ENCODE measurements around the gene RBP3. TPM values are rescaled to one million over a fixed set of nuclear protein-coding genes. Genes with fewer than 3 reads are reported as not detected.

RBP3 gene
- total RNA-seq: not detected in 2 replicates
- polyA plus RNA-seq (2012): not detected

DNA sequence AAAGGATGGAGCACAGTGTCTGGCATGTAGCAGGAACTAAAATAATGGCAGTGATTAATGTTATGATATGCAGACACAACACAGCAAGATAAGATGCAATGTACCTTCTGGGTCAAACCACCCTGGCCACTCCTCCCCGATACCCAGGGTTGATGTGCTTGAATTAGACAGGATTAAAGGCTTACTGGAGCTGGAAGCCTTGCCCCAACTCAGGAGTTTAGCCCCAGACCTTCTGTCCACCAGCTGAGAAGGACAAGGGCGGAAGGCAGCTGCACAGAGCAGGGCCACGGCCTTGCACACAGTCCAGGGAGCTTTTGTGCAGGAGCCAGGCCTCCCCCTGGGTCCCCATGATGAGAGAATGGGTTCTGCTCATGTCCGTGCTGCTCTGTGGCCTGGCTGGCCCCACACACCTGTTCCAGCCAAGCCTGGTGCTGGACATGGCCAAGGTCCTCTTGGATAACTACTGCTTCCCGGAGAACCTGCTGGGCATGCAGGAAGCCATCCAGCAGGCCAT lies at the start of gene RBP3:
Gene RBP3, plus strand, starts transcription at position 226 of the 514 bp plus-strand sequence. Its CDS starts 122 bp downstream, at position 348.
- no peak for DNase-seq (ENCODE audit: low read depth)

DNA sequence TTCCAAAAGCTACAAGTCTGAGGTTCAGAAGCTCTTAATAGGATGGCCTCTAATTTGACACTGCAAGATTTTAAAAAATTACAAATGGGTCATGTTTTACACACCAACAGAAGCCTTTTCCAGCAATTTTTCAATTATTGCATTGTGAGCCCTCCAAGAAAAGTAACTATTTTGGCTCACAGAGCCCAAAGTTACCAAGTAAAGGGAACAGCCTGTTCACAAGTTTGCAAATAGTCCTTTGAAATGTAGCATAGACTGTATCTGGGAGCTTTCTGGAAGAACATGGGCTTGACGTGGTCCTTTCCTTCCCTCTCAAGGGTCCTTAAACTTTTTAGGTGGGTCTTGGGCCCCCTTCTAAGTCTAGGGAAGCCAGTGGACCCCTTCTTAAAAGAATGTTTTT lies 49.4 kb upstream of the RBP3 start:
- DNase-seq (ENCODE audit: low read depth): no peak

DNA sequence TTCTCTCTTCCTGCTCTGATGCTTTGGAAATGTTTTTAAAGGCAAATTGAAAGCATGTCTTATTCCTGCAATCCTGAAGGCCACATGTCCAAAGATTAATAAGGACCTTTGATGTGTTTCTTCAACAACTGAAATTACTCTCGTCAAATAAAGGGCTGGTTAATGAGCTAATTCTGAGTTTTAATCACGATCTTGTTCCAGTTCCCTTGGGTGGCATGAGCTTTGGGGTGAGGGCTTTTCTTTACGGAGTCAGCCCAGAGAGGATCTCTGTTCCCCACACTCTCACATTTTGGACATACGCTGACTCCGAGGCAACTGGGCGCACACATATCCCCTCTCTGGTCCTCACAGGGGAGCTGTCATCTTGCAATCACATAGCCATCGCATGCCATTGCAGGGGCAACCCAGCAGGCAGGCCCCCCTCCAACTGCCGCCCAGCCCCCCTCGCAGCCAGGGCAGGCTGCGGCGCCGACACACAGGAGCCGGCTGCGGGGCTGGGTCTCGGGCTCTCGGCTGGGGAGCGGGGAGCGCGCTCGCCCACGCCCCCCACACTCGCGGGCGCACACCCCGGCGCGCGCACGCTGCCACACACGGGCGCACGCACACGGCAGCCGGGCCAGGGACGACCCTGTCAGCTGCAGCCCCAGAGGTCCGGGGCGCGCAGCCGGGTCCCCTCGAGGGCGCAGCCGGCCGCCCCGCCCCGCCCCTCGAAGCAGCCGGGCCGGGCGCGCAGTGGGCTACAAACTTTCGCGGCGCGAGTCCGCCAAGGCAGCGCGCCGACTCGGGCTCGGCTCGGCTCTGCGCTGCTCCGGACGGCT lies 48.3 kb upstream of the RBP3 start, which contains the start of gene GDF10:
Gene GDF10, plus strand, starts transcription at position 587 of the 818 bp plus-strand sequence. CDS start 455 bp downstream, outside the sequence.
- DNase-seq (ENCODE audit: low read depth): no peak

DNA sequence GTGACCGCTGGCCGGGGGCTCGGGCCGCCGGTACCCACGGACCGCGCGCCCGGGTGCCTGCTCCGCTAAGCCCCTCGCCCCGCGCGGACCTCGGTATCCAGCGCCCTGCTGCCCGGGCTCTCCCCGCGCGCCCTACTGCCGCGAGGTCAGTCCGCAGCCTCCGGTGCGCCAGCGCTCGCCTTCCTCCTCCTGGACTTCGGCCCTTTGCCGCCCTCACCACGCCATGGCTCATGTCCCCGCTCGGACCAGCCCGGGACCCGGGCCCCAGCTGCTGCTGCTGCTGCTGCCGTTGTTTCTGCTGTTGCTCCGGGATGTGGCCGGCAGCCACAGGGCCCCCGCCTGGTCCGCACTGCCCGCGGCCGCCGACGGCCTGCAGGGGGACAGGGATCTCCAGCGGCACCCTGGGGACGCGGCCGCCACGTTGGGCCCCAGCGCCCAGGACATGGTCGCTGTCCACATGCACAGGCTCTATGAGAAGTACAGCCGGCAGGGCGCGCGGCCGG lies 47.7 kb upstream of the RBP3 start:
- no peak for DNase-seq (ENCODE audit: low read depth)

DNA sequence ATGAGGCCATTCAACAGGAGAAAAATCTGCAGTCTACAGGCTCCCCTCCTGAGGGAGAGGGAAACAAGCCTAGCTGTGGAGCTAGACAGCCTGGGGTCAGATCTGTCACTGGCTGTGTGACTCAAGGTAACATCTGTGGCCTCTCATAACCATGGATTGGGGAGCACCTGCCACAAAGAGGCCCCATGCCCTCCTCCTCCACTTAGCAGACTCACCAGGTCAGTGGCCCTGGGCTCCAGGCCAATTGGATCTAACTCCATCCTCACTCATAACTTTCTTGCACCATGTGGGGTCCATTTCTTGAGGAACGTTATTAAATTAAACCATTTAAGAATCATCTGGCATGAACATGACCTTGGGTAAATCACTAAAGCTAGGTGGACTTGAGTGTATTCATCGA lies 46.3 kb upstream of the RBP3 start:
- no peak for DNase-seq (ENCODE audit: low read depth)

DNA sequence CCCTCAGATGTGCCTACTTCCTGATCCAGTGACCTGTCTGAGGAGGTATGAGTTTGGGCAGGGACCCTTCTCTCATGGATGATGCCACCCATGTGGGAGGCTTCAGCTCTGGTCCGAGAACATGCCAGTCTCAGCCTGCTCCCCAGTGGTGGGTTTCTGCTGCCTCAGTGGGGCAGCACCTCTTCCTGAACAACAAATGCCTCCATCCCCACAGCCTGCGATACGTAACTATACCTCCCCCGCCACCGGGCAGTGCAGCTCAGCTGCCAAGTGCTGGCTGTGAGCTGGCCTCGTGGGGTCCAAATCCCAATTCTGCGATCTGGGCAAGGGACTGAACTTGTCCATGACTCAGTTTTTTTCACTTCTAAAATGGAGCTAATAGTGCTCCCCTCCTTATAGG lies 45.1 kb upstream of the RBP3 start:
- DNase-seq (ENCODE audit: low read depth): no peak

DNA sequence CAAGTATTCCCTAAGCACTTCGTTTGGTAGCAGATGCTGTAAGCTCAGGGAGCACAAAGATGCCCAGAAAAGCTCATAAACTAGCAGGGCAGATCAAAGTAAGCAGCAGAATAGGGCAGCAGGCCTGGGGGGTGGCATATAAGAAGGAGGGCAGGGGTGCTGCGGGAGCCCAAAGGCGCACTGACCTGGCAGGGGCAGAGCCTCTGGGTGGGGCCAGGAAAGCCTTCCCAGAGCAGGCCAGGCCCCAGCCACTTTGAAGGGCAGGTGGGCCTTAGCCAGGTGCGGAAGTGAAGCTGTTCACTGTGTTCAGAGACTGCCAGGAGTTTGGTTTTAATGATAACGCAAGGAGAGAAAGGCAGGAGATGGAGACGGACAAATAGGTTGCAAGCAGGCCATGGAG lies 44.3 kb upstream of the RBP3 start:
- DNase-seq (ENCODE audit: low read depth): no peak

DNA sequence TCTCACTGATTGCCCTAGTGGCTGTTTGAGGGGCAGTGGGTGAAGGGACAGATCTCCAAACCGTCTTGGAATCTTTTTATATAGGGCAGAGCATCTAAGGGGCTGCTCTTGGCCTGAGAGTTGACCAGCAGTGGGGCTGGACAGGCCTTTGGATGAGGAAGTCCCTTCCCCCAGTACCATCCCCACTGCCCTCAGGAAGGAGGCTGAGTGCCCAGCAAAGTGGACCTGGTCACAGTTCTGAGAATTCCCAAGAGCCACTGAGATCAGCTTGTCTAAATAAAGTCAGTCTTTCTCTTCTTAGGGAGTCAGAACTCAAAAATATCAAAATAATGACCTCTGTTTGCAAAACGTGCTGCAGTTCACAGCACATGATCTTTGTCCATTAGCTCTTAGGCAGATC lies 42.6 kb upstream of the RBP3 start:
- DNase-seq (ENCODE audit: low read depth): no peak

DNA sequence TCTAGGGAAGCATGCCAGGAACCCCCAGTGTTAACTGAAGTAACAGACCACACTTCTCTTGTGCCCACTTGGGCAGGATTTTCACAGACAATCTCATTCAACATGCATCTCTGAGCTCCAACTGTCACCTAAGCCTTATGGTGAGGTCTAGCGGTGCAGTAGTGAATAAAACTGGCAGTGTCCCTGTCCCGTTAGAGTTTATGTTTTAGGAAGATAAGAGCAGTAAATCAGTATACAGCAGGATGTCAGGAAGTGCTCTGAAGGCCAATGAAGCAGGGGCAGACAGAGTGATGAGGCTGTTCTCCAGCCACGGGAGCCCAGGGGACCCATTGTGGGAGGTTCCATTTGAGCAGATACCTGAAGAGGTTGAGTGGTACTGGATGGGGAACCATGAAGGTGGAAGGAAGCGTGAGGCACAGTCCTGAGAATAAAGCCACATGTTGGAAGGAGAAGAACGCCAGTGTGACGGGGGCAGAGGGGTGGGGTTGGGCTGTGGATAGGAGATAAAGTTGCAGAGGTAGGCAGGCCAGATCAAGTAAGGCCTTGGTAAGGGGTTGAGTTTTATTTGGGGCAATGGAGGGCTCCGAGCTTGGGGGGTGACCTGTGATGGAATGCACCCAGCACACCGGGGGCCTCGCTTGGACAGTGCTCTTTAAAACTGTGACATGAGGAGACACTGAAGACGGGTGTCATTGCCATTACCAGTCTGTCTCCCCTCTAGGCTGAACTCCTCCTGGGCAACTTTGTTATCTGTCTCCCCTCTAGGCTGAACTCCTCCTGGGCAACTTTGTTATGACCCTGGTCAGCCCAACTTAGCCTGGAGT lies 41.6 kb upstream of the RBP3 start:
- DNase-seq (ENCODE audit: low read depth): no peak

DNA sequence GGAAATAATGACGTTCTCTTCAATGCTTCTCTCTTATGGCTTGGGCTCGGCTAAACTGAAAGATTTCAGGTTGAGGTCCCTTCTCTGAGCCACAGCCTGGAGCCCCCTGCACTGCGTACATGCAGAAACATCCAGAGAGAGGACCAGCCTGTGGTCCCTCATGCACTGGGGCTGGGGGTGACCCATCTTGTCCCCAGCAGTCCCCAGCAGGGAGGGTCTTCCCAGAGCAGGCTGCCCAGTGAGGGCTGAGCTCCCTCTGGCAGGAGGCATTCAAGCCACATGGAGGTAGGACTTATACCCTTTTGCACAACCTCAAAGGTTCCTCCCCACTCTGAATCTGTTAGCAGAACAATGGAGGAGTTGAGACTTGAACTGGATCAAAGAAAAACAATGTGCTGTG lies 40.8 kb upstream of the RBP3 start:
- DNase-seq (ENCODE audit: low read depth): no peak

DNA sequence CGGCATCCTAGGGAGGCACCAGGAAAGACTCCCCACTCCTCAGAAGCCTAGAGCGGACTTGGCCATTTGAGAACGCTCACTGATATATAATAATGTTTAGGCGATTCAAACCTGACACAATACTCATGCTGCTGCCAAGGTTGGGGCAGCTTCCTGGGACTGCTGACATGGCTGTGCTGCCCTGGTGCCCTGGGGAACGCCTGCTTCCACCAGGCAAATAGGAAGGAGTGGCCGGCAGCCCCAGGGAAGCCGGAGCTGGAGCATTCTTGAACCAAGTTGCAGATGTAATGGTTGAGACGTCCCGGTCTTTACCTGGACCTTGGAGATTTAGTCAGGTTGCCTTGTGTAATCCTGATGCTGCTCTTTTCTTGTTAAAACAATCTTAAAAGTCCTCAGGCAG lies 39.4 kb upstream of the RBP3 start:
- no peak for DNase-seq (ENCODE audit: low read depth)

DNA sequence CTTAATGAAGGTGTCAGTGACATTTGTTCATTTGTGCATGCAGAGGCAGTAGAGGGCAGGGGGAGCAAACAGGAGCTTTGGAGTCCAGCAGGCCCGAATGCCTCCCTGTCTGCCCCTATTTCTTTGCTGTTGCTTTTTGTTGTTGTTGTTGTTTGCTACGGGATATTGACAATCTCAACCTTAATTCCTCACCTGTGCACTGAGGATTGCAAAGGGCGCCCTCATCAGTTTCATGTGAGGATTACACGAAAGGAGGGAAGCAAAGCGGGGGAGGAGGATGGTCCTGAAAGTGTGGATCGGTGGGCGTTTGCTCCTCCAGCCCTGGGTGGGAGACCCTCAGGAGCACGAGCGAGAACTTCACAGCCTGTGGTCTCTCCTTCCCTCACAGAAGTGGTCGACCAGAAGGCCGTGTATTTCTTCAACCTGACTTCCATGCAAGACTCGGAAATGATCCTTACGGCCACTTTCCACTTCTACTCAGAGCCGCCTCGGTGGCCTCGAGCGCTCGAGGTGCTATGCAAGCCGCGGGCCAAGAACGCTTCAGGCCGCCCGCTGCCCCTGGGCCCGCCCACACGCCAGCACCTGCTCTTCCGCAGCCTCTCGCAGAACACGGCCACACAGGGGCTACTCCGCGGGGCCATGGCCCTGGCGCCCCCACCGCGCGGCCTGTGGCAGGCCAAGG lies 38.6 kb upstream of the RBP3 start:
- DNase-seq (ENCODE audit: low read depth): no peak

DNA sequence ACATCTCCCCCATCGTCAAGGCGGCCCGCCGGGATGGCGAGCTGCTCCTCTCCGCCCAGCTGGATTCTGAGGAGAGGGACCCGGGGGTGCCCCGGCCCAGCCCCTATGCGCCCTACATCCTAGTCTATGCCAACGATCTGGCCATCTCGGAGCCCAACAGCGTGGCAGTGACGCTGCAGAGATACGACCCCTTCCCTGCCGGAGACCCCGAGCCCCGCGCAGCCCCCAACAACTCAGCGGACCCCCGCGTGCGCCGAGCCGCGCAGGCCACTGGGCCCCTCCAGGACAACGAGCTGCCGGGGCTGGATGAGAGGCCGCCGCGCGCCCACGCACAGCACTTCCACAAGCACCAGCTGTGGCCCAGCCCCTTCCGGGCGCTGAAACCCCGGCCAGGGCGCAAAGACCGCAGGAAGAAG lies 38.1 kb upstream of the RBP3 start:
- no peak for DNase-seq (ENCODE audit: low read depth)

DNA sequence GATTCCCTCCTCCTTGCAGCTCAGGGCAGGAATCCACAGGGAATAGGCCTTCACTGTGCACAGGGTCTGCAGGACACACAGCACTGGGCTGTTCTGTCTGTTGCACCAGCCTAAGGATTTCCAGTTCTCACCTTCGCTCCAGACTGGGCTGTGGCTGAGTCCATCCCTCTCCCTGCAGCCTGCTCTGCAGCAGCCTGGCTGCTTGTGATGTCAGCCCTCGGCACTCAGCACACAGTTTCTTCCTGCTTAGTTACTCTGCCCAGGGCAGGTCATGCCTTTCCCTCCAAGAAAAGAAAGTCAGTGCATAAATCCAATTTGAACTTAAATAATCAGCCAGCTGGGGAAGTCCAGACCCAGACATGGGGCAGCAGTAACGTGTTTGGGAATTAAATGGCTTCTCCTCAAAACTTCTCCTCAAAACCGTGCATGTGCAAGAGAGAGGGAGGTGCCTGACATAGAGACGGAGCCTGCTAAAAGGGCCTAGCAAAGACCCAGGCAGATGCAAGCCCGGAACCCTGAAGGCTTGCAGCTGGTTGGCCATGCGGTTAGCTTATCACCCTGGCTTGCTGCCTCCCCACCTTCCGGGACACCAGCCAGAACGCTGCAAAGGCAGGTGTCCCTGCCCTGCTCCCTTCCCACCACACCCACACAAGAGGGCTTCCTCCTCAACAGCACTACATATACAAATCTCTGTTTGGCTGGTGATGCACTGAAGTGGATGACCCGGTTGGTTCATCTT lies 36.8 kb upstream of the RBP3 start:
- DNase-seq (ENCODE audit: low read depth): no peak

DNA sequence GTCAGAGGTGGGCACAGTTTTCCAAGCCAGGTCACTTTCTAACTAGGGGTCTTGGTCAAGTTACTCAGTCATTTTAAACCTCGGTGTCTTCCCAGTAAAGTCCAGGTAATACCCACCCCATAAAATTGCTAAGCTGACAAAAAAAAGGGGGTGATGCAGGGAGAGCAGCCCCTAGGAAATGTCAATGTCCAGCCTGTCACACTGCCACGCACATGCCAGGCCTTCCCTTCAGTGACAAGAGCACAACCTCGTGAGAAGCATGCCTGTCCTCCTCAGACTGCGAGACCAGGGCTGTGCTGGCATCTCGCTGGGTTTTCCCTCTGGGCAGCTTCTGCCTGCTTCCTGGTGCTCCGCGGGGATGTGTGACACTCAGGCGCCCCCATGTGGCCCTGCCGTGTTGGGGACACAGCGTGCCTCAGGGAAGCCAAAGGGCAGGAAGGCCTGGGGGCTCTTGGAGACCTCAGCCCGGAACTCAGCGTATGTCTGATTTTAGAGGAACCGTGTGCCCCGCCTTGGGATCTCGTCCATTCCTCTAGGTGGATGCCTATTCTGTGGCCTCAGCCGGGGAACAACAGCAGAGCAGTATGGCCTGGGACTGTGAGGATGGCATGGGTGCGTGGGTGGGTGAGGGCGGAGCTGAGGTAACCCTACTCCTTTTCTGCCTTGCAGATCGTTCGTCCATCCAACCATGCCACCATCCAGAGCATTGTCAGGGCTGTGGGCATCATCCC lies 36.1 kb upstream of the RBP3 start:
- peak; percentile 58 for DNase-seq (ENCODE audit: low read depth)

DNA sequence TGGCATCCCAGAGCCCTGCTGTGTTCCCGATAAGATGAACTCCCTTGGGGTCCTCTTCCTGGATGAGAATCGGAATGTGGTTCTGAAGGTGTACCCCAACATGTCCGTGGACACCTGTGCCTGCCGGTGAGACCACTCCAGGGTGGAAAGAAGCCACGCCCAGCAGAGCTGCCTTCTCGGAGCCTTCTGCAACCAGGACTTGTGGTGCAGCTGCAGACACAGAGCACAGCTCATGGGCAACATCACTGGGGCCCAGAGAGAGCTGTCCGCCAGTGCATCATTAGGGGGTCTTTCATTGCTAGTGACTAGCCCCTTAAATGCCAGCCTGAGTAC lies 35.5 kb upstream of the RBP3 start:
- no peak for DNase-seq (ENCODE audit: low read depth)

DNA sequence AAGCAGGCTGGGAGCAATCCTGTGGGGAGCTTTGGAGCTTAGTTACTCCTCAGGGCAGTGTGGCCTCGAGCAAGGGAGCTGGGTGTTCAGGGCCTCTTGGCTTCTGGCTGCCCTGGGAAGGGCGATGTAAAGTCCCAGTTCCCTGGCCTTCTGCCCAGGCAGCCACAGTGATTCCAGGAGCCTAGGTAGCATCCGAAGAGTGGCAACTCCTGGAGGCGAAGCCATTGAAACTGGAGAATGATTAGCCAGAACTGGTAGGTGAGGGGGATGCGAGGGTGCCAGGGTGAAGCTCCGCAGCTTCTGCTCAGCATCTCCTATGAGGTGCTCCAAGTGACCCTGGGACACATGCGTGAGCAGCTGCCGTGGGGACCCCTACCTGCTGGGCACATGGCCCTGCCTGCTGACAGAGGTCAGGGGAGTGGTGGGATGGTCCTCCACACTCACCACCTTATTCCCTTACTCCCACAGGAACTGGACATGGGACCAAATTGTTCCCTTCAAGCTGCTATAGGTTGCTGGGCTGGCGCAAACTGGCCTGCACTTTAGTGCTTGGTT lies 33.7 kb upstream of the RBP3 start:
- DNase-seq (ENCODE audit: low read depth): no peak

DNA sequence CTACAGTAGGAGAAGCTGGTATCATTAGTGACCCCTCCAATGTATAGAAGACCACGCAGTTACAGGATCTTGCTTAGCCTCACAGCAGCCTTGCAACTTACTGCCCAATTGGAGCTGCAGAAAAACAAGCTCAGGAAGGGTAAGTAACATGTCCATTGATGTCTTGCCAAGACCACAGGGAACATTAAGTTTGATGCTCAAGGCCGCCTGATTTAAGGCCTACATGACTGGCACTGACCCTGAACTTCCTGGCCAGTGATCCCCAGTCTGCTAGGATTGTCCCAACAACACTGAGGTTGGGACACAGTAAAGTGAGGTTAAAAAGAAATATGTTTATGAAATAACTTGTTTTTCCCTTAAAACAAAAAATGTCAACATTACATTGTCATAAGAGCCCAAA lies 32.7 kb upstream of the RBP3 start:
- no peak for DNase-seq (ENCODE audit: low read depth)

DNA sequence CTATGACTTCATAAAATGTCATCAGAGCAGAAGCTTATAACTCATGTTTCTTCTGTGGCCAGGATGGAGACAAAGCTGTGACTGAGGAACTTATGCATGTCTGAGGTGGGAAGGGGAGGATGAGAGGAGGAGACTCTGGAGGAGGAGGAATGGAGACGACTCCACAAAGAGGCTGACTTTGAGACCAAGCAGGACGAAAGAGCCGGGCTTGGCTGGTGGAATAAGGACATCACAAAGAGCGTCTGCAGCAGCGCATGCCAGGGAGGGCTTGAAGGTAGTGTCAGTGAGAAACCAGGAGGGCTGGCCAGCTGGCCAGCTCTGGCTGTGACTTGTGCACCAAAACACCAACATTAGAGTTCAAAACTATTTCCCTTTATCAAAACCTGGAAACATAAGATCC lies 32.0 kb upstream of the RBP3 start:
- no peak for DNase-seq (ENCODE audit: low read depth)

DNA sequence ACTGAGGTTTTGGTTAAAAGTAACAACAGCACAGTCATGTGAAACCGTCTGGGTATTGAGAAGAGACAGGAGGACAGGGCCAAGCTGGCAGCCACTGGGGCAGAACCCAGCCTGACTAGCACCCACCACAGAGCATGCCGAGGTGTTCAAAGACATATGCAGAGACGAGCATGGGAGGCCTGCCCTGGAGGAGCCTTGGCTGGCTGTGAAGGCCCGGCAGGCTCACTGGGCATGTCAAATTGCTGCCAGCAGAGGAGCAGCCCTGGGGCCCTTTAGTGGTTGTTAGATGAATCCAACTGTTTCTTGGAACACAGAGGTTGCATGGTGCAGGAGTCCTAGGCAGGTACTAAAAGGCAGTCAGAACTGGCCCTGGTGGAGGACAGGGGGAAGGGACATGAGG lies 30.9 kb upstream of the RBP3 start:
- no peak for DNase-seq (ENCODE audit: low read depth)
